ENCODE results near the gene ZFPM1. TPM values are rescaled to one million over a fixed set of nuclear protein-coding genes. Genes with fewer than 3 reads are reported as not detected.

Gene ZFPM1
- total and polyA plus RNA-seq, 10 donors: 2.3 to 25.3 (median 8.9) TPM

DNA sequence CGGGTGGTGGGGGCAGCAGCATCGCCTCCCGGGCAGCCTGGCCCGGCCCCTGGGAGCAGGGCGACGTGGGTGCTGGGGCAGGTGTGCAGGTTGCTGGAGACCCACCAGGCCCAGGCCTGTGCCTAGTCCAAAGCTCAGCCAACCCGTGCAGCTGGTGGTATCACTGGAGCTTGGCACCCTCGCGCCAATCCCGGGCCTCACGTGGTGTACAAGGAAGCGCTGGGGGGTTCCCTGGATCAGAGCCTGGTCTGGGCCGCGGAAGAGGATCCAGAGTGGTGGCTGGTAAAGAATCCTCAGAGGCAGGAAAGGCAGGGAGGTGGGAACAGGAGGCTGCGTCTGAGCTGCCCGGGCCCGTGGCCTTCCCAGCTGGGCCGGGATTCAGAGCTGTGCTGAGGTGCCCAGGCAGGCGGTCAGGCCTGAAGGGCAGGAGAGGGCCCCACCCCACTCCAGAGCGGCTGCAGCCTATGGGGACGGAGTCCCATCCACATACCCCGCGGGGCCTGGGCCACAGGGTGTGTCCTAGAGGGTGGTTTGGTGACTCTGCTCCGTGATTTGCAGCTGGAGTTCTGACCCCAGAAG is 36.2 kb downstream of the ZFPM1 start:
- TF ChIP-seq POLR2A (IDR thresholded peaks at IDR 0.05): no peak
- TF ChIP-seq POLR2AphosphoS5 (IDR thresholded peaks at IDR 0.05): peak in 2 of 3 donors; percentile 34 to 52
- Histone ChIP-seq H3K27ac (peak overlapping the region in 2 of 8 donors; percentile 10 to 33), H3K36me3 (peaks cover 0 to 91% (median 17%) of the 10 kb centered on the region in 6 donors), H3K4me3 (no peak overlapping the region), H3K9me3 (no peaks in the 10 kb centered on the region), H3K4me1 (peaks cover 0 to 32% (median 5%) of the 10 kb centered on the region in 6 donors), H3K27me3 (replicated peaks in 1 of 7) (no peaks in the 10 kb centered on the region)
- no peak for DNase-seq
- 80 to 92% (median 87%) methylated on average over 13 to 24 of the region's 24 CpGs for WGBS, 5 donors
- intact Hi-C loops (cut with DNase I; ENCODE audit: low total_unique reads): no loop called here

DNA sequence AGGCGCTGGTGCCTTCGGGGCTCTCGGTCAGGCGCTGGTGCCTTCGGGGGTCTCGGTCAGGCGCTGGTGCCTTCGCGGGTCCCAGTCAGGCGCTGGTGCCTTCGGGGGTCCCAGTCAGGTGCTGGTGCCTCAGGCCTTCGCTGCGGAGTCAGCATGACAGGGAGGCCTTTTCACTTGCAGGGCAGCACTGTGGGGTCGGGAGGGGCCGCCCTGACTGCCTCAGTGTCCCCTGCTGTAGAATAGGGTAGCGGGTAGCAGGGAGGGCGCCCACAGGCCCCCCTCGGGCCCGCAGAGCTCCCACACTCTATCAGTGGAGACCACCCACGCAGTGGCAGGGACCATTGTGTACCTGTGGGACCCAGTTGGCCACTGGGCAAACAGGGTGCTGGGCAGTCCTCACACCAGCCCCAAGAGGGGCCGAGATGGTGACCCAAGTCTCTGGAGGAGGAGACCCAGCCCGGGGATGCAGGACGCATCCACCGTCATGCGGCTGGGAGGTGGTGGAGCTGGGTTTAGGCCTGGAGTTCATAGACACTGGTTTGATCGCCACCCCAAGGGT is 38.0 kb downstream of the ZFPM1 start:
- intact Hi-C loops (cut with DNase I; ENCODE audit: low total_unique reads): no loop called here
- WGBS, 5 donors: 91 to 98% (median 95%) methylated on average over 11 to 26 of the region's 26 CpGs
- Histone ChIP-seq H3K27me3 (replicated peaks in 1 of 7) (no peaks in the 10 kb centered on the region), H3K4me3 (no peak overlapping the region), H3K27ac (no peak overlapping the region), H3K36me3 (peaks cover 0 to 89% (median 15%) of the 10 kb centered on the region in 6 donors), H3K9me3 (no peaks in the 10 kb centered on the region), H3K4me1 (peaks cover 0 to 50% (median 16%) of the 10 kb centered on the region in 6 donors)
- TF ChIP-seq POLR2A (IDR thresholded peaks at IDR 0.05) (no peak), POLR2AphosphoS5 (IDR thresholded peaks at IDR 0.05) (no peak)
- TF ChIP-seq, protein P1, sequence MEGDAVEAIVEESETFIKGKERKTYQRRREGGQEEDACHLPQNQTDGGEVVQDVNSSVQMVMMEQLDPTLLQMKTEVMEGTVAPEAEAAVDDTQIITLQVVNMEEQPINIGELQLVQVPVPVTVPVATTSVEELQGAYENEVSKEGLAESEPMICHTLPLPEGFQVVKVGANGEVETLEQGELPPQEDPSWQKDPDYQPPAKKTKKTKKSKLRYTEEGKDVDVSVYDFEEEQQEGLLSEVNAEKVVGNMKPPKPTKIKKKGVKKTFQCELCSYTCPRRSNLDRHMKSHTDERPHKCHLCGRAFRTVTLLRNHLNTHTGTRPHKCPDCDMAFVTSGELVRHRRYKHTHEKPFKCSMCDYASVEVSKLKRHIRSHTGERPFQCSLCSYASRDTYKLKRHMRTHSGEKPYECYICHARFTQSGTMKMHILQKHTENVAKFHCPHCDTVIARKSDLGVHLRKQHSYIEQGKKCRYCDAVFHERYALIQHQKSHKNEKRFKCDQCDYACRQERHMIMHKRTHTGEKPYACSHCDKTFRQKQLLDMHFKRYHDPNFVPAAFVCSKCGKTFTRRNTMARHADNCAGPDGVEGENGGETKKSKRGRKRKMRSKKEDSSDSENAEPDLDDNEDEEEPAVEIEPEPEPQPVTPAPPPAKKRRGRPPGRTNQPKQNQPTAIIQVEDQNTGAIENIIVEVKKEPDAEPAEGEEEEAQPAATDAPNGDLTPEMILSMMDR (IDR thresholded peaks at IDR 0.05 in 8 of 11, conservative IDR thresholded peaks at IDR 0.05 in 3 of 11): no peak
- DNase-seq: no peak

DNA sequence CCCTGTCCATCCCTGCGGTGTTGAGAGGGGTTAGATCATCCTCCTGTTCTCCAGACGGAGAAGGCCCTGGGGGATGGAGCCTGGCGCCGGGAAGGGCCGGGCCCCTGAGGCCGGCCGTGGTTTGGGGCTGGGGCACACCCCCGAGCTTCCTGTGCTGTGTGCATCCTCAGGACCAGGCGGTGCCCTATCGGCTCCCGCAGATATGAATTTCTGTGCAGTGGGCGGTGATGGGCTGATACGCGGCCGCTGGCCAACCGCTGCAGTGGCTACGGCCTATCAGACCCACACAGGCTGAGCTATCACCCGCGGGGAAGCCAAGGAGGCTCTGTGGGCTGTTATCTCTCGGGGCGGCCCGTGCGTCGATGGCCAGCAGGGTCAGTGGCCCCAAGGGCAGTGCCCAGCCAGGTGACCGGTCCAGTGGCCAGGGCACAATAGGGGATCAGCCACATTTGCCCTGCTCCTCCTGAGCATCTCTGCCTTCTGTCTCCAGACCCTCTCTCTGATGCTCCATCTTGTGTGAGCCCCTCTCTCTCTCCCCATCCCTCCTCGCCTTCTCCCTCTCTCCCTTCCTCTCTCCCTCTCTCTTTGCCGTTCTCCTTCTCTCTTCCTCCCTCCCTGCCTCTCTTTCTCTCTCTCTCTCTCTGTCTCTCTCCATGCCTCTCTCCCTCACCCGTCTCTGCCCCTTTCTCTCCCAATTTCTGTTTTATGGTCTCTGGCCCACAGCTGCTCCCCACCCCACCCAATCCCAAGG is 38.7 kb downstream of the ZFPM1 start:
- H3K27ac ChIP-seq: no peak overlapping the region
- H3K36me3 ChIP-seq: peaks cover 0 to 89% (median 14%) of the 10 kb centered on the region in 6 donors
- intact Hi-C loops (cut with DNase I; ENCODE audit: low total_unique reads): no loop called here
- H3K4me3 ChIP-seq: no peak overlapping the region
- WGBS, 5 donors: 80 to 97% (median 86%) methylated on average over 23 to 28 of the region's 28 CpGs
- H3K9me3 ChIP-seq: no peaks in the 10 kb centered on the region
- H3K27me3 ChIP-seq (replicated peaks in 1 of 7): no peaks in the 10 kb centered on the region
- TF ChIP-seq POLR2A (IDR thresholded peaks at IDR 0.05): no peak
- peak in 1 of 3 donors; percentile 42 for TF ChIP-seq POLR2AphosphoS5 (IDR thresholded peaks at IDR 0.05)
- DNase-seq: no peak
- H3K4me1 ChIP-seq: peaks cover 0 to 57% (median 16%) of the 10 kb centered on the region in 6 donors

DNA sequence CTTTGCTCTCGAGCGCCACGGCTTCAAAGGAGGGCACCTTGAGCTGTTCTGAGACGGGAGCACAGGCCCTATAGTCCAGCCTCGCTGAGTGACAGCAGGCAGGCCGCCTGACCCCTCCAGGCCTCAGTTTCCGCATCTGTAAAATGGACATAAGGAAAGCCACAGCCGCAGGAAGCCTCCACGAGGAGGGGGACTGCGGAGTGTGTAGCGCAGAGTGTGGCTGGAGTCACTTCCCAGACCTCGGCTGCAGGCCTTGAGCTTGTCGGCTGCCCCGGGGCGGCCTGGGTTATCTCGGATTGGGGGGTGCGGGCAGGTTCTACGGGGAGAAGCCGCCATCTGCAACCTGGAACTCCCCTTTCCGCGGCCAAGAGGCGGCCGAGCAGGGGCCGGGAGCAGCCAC is 40.8 kb downstream of the ZFPM1 start:
- H3K9me3 ChIP-seq: no peaks in the 10 kb centered on the region
- peaks cover 6 to 70% (median 21%) of the 10 kb centered on the region in 6 donors for H3K4me1 ChIP-seq
- WGBS, 5 donors: 77 to 91% (median 86%) methylated on average over 12 to 24 of the region's 24 CpGs
- TF ChIP-seq POLR2AphosphoS5 (IDR thresholded peaks at IDR 0.05) (no peak), POLR2A (IDR thresholded peaks at IDR 0.05) (no peak)
- TF ChIP-seq, protein P1 (IDR thresholded peaks at IDR 0.05 in 8 of 11, conservative IDR thresholded peaks at IDR 0.05 in 3 of 11): no peak
- H3K4me3 ChIP-seq: peak overlapping the region in 1 of 8 donors; percentile 17
- H3K27me3 ChIP-seq (replicated peaks in 1 of 7): no peaks in the 10 kb centered on the region
- intact Hi-C loops (cut with DNase I; ENCODE audit: low total_unique reads): no loop called here
- H3K36me3 ChIP-seq: peaks cover 0 to 82% (median 14%) of the 10 kb centered on the region in 6 donors
- H3K27ac ChIP-seq: peak overlapping the region in 5 of 8 donors; percentile 38 to 69 (median 62)
- no peak for DNase-seq
